ENCODE data around the gene CD3E. TPM values are rescaled to one million over a fixed set of nuclear protein-coding genes. Genes with fewer than 3 reads are reported as not detected.

CD3E gene
- total RNA-seq (2014; rRNA removed; shearing (Covaris generic)) = not detected in 2 replicates
- not detected in 2 replicates for polyA plus RNA-seq (2016; fragmentation: Nextera tagmentation; extraction: Ambion mirVana)

DNA sequence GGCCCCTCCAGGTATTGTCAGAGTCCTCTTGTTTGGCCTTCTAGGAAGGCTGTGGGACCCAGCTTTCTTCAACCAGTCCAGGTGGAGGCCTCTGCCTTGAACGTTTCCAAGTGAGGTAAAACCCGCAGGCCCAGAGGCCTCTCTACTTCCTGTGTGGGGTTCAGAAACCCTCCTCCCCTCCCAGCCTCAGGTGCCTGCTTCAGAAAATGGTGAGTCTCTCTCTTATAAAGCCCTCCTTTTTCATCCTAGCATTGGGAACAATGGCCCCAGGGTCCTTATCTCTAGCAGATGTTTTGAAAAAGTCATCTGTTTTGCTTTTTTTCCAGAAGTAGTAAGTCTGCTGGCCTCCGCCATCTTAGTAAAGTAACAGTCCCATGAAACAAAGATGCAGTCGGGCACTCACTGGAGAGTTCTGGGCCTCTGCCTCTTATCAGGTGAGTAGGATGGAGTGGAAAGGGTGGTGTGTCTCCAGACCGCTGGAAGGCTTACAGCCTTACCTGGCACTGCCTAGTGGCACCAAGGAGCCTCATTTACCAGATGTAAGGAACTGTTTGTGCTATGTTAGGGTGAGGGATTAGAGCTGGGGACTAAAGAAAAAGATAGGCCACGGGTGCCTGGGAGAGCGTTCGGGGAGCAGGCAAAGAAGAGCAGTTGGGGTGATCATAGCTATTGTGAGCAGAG is at the start of gene CD3E:
TSS of gene CD3E (plus strand) at position 163 of the 681 bp plus-strand sequence. CDS start at position 386, 223 bp downstream.
- WGBS, 2 experiments (ENCODE audit: low coverage in 1 of 2, low lambda C conversion rate in 2 of 2, missing lambda C conversion rate in 2 of 2) = 49 to 53% methylated on average over 8 of the region's 8 CpGs
- no peaks in the 10 kb centered on the region for H3K4me1 ChIP-seq (ENCODE audit: insufficient read depth)

DNA sequence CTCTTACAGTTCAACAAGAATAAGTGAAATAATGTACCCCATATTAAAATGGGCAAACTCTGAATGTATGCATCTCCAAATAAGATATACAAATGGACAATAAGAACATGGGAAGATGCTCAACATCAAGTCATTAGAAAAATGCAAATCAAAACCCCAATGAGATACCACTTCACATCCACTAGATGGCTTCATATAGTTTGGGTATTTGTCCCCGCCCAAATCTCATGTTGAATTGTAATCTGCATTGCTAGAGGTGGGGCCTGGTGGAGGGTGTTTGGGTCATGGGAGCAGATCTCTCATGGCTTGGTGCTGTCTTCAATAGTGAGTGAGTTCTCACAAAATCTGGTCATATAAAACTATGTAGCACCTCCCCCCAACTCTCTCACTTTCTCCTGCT is 46.1 kb upstream of the CD3E start:
- Histone ChIP-seq H3K9ac (no peak overlapping the region), H2AFZ (no peak overlapping the region), H3K4me3 (no peak overlapping the region), H4K20me1 (ENCODE audit: insufficient read depth) (no peaks in the 10 kb centered on the region), H3K79me2 (ENCODE audit: insufficient read depth) (no peaks in the 10 kb centered on the region), H3F3A (ENCODE audit: insufficient read depth) (no peaks in the 10 kb centered on the region), H3K9me2 (ENCODE audit: insufficient read depth) (no peaks in the 10 kb centered on the region), H3K4me2 (ENCODE audit: unreplicated experiment) (no peak overlapping the region), H3K27me3 (replicated peaks; ENCODE audit: insufficient read depth) (peaks cover 9% of the 10 kb centered on the region), H3K4me1 (ENCODE audit: insufficient read depth) (no peaks in the 10 kb centered on the region), H3K27ac (no peak overlapping the region), H3K36me3 (ENCODE audit: low read depth) (no peaks in the 10 kb centered on the region), H3K9me3 (ENCODE audit: low read depth) (no peaks in the 10 kb centered on the region)
- DNase-seq = no peak
- 0% methylated on average over 1 of the region's 1 CpG for WGBS, 2 experiments (ENCODE audit: low coverage in 1 of 2, low lambda C conversion rate in 2 of 2, missing lambda C conversion rate in 2 of 2)
- no peak for TF ChIP-seq EZH2phosphoT487 (IDR thresholded peaks at IDR 0.05; ENCODE audit: insufficient read depth, low read depth)
- TF ChIP-seq EZH2 (IDR thresholded peaks at IDR 0.05; ENCODE audit: insufficient read depth, poor library complexity, severe bottlenecking) = no peak
- in situ Hi-C loops (cut with MboI) = no loop called here

More for the DNA sequence above, at the start of gene CD3E:
- Histone ChIP-seq H3K9me3 (ENCODE audit: low read depth) (no peaks in the 10 kb centered on the region), H3K4me2 (ENCODE audit: unreplicated experiment) (no peak within 1 kb of the TSS), H3K9me2 (ENCODE audit: insufficient read depth) (no peaks in the 10 kb centered on the region), H3F3A (ENCODE audit: insufficient read depth) (no peaks in the 10 kb centered on the region), H3K9ac (no peak within 1 kb of the TSS), H4K20me1 (ENCODE audit: insufficient read depth) (no peaks in the 10 kb centered on the region), H3K36me3 (ENCODE audit: low read depth) (no peaks in the 10 kb centered on the region), H3K79me2 (ENCODE audit: insufficient read depth) (no peaks in the 10 kb centered on the region), H2AFZ (no peak within 1 kb of the TSS), H3K27ac (no peak within 1 kb of the TSS), H3K27me3 (replicated peaks; ENCODE audit: insufficient read depth) (peaks cover 11% of the 10 kb centered on the region; the same call in 1 of the 2 replicates), H3K4me3 (no peak within 1 kb of the TSS)
- DNase-seq = no peak
- in situ Hi-C loops (cut with MboI) = no loop called here
- TF ChIP-seq EZH2 (IDR thresholded peaks at IDR 0.05; ENCODE audit: insufficient read depth, poor library complexity, severe bottlenecking) = no peak
- TF ChIP-seq EZH2phosphoT487 (IDR thresholded peaks at IDR 0.05; ENCODE audit: insufficient read depth, low read depth) = no peak

DNA sequence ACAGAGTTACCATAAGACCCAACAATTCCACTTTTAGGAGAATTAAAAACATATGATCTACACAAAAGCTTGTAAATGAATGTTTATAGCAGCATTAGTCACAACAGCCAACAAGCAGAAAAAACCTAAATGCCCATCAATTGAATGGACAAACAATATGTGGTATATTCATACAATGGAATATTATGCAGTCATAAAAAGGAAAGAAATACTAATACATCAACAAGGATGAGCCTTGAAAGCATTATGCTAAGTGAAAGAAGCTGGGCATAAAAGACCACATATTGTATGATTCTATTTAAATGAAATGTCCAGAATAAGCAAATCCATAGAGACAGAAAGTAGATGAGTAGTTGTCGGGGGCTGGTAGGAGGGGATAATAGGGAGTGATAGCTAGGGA is 45.4 kb upstream of the CD3E start:
- Histone ChIP-seq H4K20me1 (ENCODE audit: insufficient read depth) (no peaks in the 10 kb centered on the region), H3K4me2 (ENCODE audit: unreplicated experiment) (no peak overlapping the region), H3K27me3 (replicated peaks; ENCODE audit: insufficient read depth) (peaks cover 17% of the 10 kb centered on the region), H3K79me2 (ENCODE audit: insufficient read depth) (no peaks in the 10 kb centered on the region), H3K9me2 (ENCODE audit: insufficient read depth) (no peaks in the 10 kb centered on the region), H3F3A (ENCODE audit: insufficient read depth) (no peaks in the 10 kb centered on the region), H3K4me3 (no peak overlapping the region), H2AFZ (no peak overlapping the region), H3K27ac (no peak overlapping the region), H3K9me3 (ENCODE audit: low read depth) (no peaks in the 10 kb centered on the region), H3K4me1 (ENCODE audit: insufficient read depth) (no peaks in the 10 kb centered on the region), H3K9ac (no peak overlapping the region), H3K36me3 (ENCODE audit: low read depth) (no peaks in the 10 kb centered on the region)
- TF ChIP-seq EZH2 (IDR thresholded peaks at IDR 0.05; ENCODE audit: insufficient read depth, poor library complexity, severe bottlenecking) (no peak), EZH2phosphoT487 (IDR thresholded peaks at IDR 0.05; ENCODE audit: insufficient read depth, low read depth) (no peak)
- 85 to 96% methylated on average over 1 of the region's 1 CpG for WGBS, 2 experiments (ENCODE audit: low coverage in 1 of 2, low lambda C conversion rate in 2 of 2, missing lambda C conversion rate in 2 of 2)
- DNase-seq = no peak
- in situ Hi-C loops (cut with MboI) = no loop called here

DNA sequence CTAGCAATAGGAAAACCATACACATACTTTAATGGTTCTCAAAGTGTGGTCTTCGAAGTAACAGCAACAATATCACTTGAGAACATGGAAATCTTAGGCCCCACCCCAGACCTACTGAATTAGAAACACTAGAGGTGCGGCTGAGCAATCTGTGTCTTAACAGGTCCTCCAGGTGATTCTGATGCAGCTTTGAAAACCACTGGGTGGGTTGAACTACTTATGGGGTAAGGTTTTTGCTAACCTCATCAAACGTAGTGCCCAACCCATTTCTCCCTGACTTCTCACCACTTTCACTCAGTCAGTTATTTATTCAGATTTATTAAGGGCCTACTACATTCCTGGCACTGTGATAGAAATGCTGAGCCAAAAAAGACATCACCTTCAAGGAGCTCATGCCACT is 44.2 kb upstream of the CD3E start:
- 44 to 45% methylated on average over 3 of the region's 3 CpGs for WGBS, 2 experiments (ENCODE audit: low coverage in 1 of 2, low lambda C conversion rate in 2 of 2, missing lambda C conversion rate in 2 of 2)
- no peaks in the 10 kb centered on the region for H3K36me3 ChIP-seq (ENCODE audit: low read depth)
- DNase-seq = no peak
- H3F3A ChIP-seq (ENCODE audit: insufficient read depth) = no peaks in the 10 kb centered on the region
- H3K27me3 ChIP-seq (replicated peaks; ENCODE audit: insufficient read depth) = peaks cover 29% of the 10 kb centered on the region
- no peaks in the 10 kb centered on the region for H3K4me1 ChIP-seq (ENCODE audit: insufficient read depth)
- no peak for TF ChIP-seq EZH2 (IDR thresholded peaks at IDR 0.05; ENCODE audit: insufficient read depth, poor library complexity, severe bottlenecking)
- no peak for TF ChIP-seq EZH2phosphoT487 (IDR thresholded peaks at IDR 0.05; ENCODE audit: insufficient read depth, low read depth)
- H3K4me3 ChIP-seq = no peak overlapping the region
- H3K79me2 ChIP-seq (ENCODE audit: insufficient read depth) = no peaks in the 10 kb centered on the region
- no peaks in the 10 kb centered on the region for H3K9me2 ChIP-seq (ENCODE audit: insufficient read depth)
- in situ Hi-C loops (cut with MboI) = no loop called here
- no peaks in the 10 kb centered on the region for H4K20me1 ChIP-seq (ENCODE audit: insufficient read depth)
- H3K9me3 ChIP-seq (ENCODE audit: low read depth) = no peaks in the 10 kb centered on the region
- no peak overlapping the region for H3K4me2 ChIP-seq (ENCODE audit: unreplicated experiment)
- H2AFZ ChIP-seq = no peak overlapping the region
- no peak overlapping the region for H3K9ac ChIP-seq
- no peak overlapping the region for H3K27ac ChIP-seq
